Neural progenitor cell (in vitro differentiated cells): Measurements from ENCODE around the gene SSTR5.

Experiments
- EZH2 ChIP-seq: fragments of 200-600 bp; sonication (generic); IDR thresholded peaks from 2 replicates; pipeline ENCODE4 v1.6.1; 2017; ENCODE audit warnings: antibody characterized with exemption, mild to moderate bottlenecking, moderate library complexity
- EZH2phosphoT487 ChIP-seq: fragments of 200-600 bp; sonication (generic); IDR thresholded peaks from 2 replicates; pipeline ENCODE4 v1.6.1; 2017; ENCODE audit warnings: antibody characterized with exemption
- TF ChIP-seq, protein P1 (sequence below): fragments of 200-600 bp; sonication (generic); IDR thresholded peaks from 2 replicates; pipeline ENCODE4 v1.5.1; 2017; ENCODE audit warnings: antibody characterized with exemption, mild to moderate bottlenecking

DNA sequence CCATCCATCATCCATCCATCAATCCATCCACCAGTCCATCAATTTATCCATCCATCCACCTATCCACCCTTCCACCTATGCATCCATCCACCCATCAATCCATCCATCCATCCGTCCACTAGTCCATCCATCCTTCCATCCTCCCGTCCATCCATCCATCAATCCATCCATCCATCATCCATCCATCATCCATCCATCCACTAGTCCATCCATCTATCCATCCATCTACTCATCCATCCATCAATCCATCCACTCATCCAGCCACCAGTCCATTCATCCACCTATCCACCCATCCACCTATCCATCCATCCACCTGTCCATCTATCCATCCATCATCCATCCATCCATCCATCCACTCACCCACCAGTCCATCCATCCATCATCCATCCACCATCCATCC, 39.9 kb upstream of the SSTR5 start:
- TF ChIP-seq, protein P1, sequence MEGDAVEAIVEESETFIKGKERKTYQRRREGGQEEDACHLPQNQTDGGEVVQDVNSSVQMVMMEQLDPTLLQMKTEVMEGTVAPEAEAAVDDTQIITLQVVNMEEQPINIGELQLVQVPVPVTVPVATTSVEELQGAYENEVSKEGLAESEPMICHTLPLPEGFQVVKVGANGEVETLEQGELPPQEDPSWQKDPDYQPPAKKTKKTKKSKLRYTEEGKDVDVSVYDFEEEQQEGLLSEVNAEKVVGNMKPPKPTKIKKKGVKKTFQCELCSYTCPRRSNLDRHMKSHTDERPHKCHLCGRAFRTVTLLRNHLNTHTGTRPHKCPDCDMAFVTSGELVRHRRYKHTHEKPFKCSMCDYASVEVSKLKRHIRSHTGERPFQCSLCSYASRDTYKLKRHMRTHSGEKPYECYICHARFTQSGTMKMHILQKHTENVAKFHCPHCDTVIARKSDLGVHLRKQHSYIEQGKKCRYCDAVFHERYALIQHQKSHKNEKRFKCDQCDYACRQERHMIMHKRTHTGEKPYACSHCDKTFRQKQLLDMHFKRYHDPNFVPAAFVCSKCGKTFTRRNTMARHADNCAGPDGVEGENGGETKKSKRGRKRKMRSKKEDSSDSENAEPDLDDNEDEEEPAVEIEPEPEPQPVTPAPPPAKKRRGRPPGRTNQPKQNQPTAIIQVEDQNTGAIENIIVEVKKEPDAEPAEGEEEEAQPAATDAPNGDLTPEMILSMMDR, result no peak
- TF ChIP-seq EZH2 (no peak), EZH2phosphoT487 (no peak)
